MCF 10A (cell line): Measurements from ENCODE around the gene MIDN. TPM values are rescaled to one million over a fixed set of nuclear protein-coding genes. Genes with fewer than 3 reads are reported as not detected.

Source experiments
- BruUV-seq: library from RNA; stranded (reverse); fragments of 400-500 nt; replicated peaks from 2 replicates; lab custom pipeline; 2021; lab: Mats Ljungman, UMichigan
- CTCF ChIA-PET: fragments of 300-600 bp; sonication (Branson Sonifier 250); formaldehyde crosslinking; extraction: SDS; loops from one replicate; lab custom pipeline; 2021; ENCODE audit warnings: antibody characterized with exemption, inconsistent platforms; lab: Yijun Ruan, JAX
- POLR2A ChIA-PET: fragments of 300-600, 350-650 bp; sonication (Branson Sonifier 250); formaldehyde crosslinking; extraction: SDS; loops from one replicate; lab custom pipeline; 2020; ENCODE audit warnings: antibody characterized with exemption, inconsistent platforms; lab: Yijun Ruan, JAX
- DNase-seq: peaks from one replicate; pipeline ENCODE4 v3.0.0-alpha.2; 2018; ENCODE audit not compliant: unreplicated experiment
- H3K27ac Mint-ChIP-seq: one replicate; pipeline ENCODE4 v1.8.0; 2022; ENCODE audit warnings: mild to moderate bottlenecking, low read depth, mixed read lengths; ENCODE audit not compliant: unreplicated experiment
- H3K27me3 Mint-ChIP-seq: one replicate; pipeline ENCODE4 v1.8.0; 2022; ENCODE audit warnings: mixed read lengths; ENCODE audit not compliant: insufficient read depth, unreplicated experiment
- H3K36me3 Mint-ChIP-seq: one replicate; pipeline ENCODE4 v1.8.0; 2022; ENCODE audit warnings: mild to moderate bottlenecking, moderate library complexity, mixed read lengths; ENCODE audit not compliant: insufficient read depth, unreplicated experiment
- H3K4me1 Mint-ChIP-seq: one replicate; pipeline ENCODE4 v1.8.0; 2022; ENCODE audit warnings: mixed read lengths; ENCODE audit not compliant: insufficient read depth, unreplicated experiment
- H3K4me3 Mint-ChIP-seq: one replicate; pipeline ENCODE4 v1.8.0; 2022; ENCODE audit warnings: mild to moderate bottlenecking, moderate library complexity, mixed read lengths; ENCODE audit not compliant: unreplicated experiment
- H3K9me3 Mint-ChIP-seq: one replicate; pipeline ENCODE4 v1.8.0; 2022; ENCODE audit warnings: mixed read lengths; ENCODE audit not compliant: unreplicated experiment
- intact Hi-C: fragments of 100-400 bp; cut with micrococcal nuclease; formaldehyde crosslinking; loops from 2 replicates; pipeline ENCODE4 v1.14.1; 2022
- total RNA-seq: library from RNA; stranded (reverse); gene quantifications from 2 replicates; pipeline ENCODE4 v1.2.3, GENCODE V29; 2022
- TF ChIP-seq, protein P1 (sequence below): fragments of 200-600 bp; IDR thresholded peaks from one replicate; pipeline ENCODE4 v1.8.0; 2022; ENCODE audit warnings: antibody characterized with exemption, mild to moderate bottlenecking; ENCODE audit not compliant: unreplicated experiment

Gene MIDN
- total RNA-seq, 1 experiment from 2014 or later: 73.6 TPM

- H3K27ac Mint-ChIP-seq: no peak overlapping the region
- ChIA-PET POLR2A (interaction anchor here (0.6 kb wide), 1 partner anchor 218 kb away, joined by 3 read pairs; no protein-coding TSS in a partner anchor), CTCF (interaction anchor here (1.7 kb wide), 1 partner anchor 143 kb away, joined by 6 read pairs; no protein-coding TSS in a partner anchor)
- H3K4me1 Mint-ChIP-seq: no peaks in the 10 kb centered on the region
- H3K27me3 Mint-ChIP-seq: no peaks in the 10 kb centered on the region
- intact Hi-C loops: no loop called here
- H3K4me3 Mint-ChIP-seq: no peak overlapping the region
- TF ChIP-seq, protein P1, sequence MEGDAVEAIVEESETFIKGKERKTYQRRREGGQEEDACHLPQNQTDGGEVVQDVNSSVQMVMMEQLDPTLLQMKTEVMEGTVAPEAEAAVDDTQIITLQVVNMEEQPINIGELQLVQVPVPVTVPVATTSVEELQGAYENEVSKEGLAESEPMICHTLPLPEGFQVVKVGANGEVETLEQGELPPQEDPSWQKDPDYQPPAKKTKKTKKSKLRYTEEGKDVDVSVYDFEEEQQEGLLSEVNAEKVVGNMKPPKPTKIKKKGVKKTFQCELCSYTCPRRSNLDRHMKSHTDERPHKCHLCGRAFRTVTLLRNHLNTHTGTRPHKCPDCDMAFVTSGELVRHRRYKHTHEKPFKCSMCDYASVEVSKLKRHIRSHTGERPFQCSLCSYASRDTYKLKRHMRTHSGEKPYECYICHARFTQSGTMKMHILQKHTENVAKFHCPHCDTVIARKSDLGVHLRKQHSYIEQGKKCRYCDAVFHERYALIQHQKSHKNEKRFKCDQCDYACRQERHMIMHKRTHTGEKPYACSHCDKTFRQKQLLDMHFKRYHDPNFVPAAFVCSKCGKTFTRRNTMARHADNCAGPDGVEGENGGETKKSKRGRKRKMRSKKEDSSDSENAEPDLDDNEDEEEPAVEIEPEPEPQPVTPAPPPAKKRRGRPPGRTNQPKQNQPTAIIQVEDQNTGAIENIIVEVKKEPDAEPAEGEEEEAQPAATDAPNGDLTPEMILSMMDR: no peak
- H3K9me3 Mint-ChIP-seq: no peaks in the 10 kb centered on the region
- no peak for DNase-seq
- no TSS peak for BruUV-seq
- peaks cover 20% of the 10 kb centered on the region for H3K36me3 Mint-ChIP-seq
Observed at GRCh38 chr19:1224047-1224825, 24.1 kb upstream of the MIDN start.

DNA sequence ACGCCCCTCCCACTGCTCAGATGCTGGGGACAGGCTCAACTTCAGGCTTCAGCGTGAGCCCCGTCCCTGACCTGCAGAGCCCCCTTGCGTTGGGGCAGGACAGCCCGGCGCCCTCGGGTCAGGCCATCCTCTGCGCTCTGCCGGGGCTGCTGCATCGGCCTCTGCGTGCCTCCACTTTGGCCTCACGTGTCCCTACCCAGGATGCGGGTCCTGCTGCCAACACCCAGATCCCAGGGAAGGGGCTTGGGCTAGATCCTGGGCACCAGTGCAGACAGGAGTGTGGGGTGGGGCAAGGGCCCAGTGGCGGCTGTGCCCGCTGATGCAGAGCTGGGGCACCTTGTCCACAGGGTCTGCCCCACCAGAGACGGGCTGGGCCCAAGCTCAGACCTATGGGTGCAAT, 23.5 kb upstream of the MIDN start:
- no peaks in the 10 kb centered on the region for H3K4me1 Mint-ChIP-seq
- no peaks in the 10 kb centered on the region for H3K27me3 Mint-ChIP-seq
- no peak overlapping the region for H3K4me3 Mint-ChIP-seq
- no peaks in the 10 kb centered on the region for H3K9me3 Mint-ChIP-seq
- ChIA-PET CTCF (interaction anchor here (0.7 to 1.4 kb wide), 2 partner anchors 20 to 178 kb away, joined by 3 to 7 read pairs; no protein-coding TSS in a partner anchor), POLR2A (interaction anchor here (0.6 to 1.4 kb wide), 2 partner anchors 8 to 16 kb away, joined by 4 to 7 read pairs; no protein-coding TSS in a partner anchor)
- TF ChIP-seq, protein P1: no peak
- intact Hi-C loops: no loop called here
- no peak overlapping the region for H3K27ac Mint-ChIP-seq
- no peak for DNase-seq
- no TSS peak for BruUV-seq
- peaks cover 18% of the 10 kb centered on the region for H3K36me3 Mint-ChIP-seq

DNA sequence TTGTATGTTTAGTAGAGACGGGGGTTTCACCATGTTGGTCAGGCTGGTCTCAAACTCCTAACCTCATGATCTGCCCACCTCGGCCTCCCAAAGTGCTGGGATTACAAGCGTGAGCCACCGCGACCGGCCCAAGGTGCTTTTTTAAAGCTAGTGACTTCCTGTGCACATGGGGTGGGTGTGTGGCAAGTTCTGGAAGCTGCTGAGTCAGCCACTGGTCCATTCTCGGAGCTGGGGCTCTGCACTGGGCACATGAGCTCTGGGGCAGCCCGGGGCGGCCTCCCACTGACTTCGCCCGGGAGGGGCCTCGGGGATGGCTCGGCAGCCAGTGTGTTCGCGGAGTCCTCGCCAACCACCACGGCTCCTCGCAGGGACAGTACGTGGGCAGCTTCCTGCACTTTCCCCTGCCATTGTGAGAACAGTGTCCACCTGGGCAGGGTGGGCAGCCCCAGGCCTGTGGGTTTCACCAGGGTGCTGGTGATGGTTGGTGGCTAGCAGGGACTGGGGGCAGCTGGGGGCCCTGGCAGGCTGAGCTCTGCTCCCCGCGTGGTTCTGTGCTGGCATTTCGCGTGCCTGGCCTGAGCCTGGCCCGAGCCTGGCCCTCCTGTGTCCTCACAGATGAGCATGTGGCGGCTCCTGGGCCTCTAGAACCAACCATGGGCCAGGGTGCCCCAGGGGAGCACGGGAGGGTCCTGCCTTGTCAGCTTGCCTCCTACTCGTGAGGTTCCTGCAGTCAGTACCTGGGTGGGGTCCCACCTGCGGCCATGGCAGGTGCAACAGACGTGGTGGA, 22.8 kb upstream of the MIDN start:
- CTCF ChIA-PET: interaction anchor here (0.7 to 1.4 kb wide), 2 partner anchors 19 to 177 kb away, joined by 3 to 7 read pairs; no protein-coding TSS in a partner anchor

More for the DNA sequence above, 22.8 kb upstream of the MIDN start:
- peaks cover 13% of the 10 kb centered on the region for H3K36me3 Mint-ChIP-seq
- no peaks in the 10 kb centered on the region for H3K4me1 Mint-ChIP-seq
- no TSS peak for BruUV-seq
- no peaks in the 10 kb centered on the region for H3K27me3 Mint-ChIP-seq
- DNase-seq: no peak
- TF ChIP-seq, protein P1: no peak
- intact Hi-C loops: no loop called here
- H3K27ac Mint-ChIP-seq: no peak overlapping the region
- H3K9me3 Mint-ChIP-seq: no peaks in the 10 kb centered on the region
- POLR2A ChIA-PET: interaction anchor here (0.6 to 1.4 kb wide), 3 partner anchors 9 to 70 kb away, joined by 4 to 7 read pairs (median 4); no protein-coding TSS in a partner anchor
- H3K4me3 Mint-ChIP-seq: no peak overlapping the region
